Astrocyte of the cerebellum (primary cell): Measurements from ENCODE around the gene CRYBB1.
A peak's percentile ranks its signal among the peaks of the same experiment; 100 is the strongest.

ENCODE experiments used
- DNase-seq: peaks from one replicate; pipeline ENCODE4 v3.0.0-alpha.2; 2011; ENCODE audit warnings: low read depth
- H3K4me3 ChIP-seq: 2 replicates; pipeline ENCODE4 v1.5.1; 2011; ENCODE audit warnings: mild to moderate bottlenecking, low read depth, low read length, moderate library complexity
- CTCF ChIP-seq: IDR thresholded peaks from 2 replicates; pipeline ENCODE4 v1.5.1; 2012; ENCODE audit warnings: low read length, low read depth, moderate library complexity, mild to moderate bottlenecking; ENCODE audit errors: missing control alignments
- in situ Hi-C: cut with HindIII; loops from 2 replicates; pipeline ENCODE4 v1.10.0; 2017; ENCODE audit warnings: low sequenced_read_pairs

Gene CRYBB1

GRCh38 chr22:26565889-26566288, 51.9 kb downstream of the CRYBB1 start:
- TF ChIP-seq CTCF = no peak
- H3K4me3 ChIP-seq = no peak overlapping the region
- DNase-seq = no peak
- in situ Hi-C loops = no loop called here

- no peak overlapping the region for H3K4me3 ChIP-seq
- no peak for TF ChIP-seq CTCF
- no peak for DNase-seq
These were observed 52.6 kb downstream of the CRYBB1 start for GRCh38 chr22:26565181-26565580.

GRCh38 chr22:26564672-26565071, 53.2 kb downstream of the CRYBB1 start:
- H3K4me3 ChIP-seq = no peak overlapping the region
- in situ Hi-C loops = no loop called here
- no peak for TF ChIP-seq CTCF
- DNase-seq = no peak

More at GRCh38 chr22:26565181-26565580, 52.6 kb downstream of the CRYBB1 start:
- in situ Hi-C loops = no loop called here

- H3K4me3 ChIP-seq = no peak overlapping the region
- no peak for TF ChIP-seq CTCF
- in situ Hi-C loops = no loop called here
- no peak for DNase-seq
These were observed 53.6 kb downstream of the CRYBB1 start for GRCh38 chr22:26564181-26564580.

- no peak for DNase-seq
- no peak overlapping the region for H3K4me3 ChIP-seq
- peak; percentile 11 for TF ChIP-seq CTCF
- in situ Hi-C loops = no loop called here
These were observed 54.8 kb downstream of the CRYBB1 start for GRCh38 chr22:26563022-26563421.

- in situ Hi-C loops = no loop called here
- no peak for DNase-seq
- TF ChIP-seq CTCF = no peak
- no peak overlapping the region for H3K4me3 ChIP-seq
These were observed 55.9 kb downstream of the CRYBB1 start for GRCh38 chr22:26561756-26562417.
